AG09319 (cell line): ENCODE measurements around the gene BAG3.
"Not testable (repeated sequence)": the region's sequence is repeated elsewhere in the genome, so short reads cannot be mapped to it uniquely, and the experiment has no call there.

Experiments
- DNase-seq: peaks from one replicate; pipeline ENCODE4 v3.0.0-alpha.2; 2010; ENCODE audit warnings: low read depth; ENCODE audit errors: extremely low read depth
- TF ChIP-seq, protein P1 (sequence below): IDR thresholded peaks from 2 replicates; pipeline ENCODE4 v1.5.1; 2011; ENCODE audit warnings: low read depth, mild to moderate bottlenecking, inconsistent platforms, low read length, moderate library complexity

The BAG3 gene

DNA sequence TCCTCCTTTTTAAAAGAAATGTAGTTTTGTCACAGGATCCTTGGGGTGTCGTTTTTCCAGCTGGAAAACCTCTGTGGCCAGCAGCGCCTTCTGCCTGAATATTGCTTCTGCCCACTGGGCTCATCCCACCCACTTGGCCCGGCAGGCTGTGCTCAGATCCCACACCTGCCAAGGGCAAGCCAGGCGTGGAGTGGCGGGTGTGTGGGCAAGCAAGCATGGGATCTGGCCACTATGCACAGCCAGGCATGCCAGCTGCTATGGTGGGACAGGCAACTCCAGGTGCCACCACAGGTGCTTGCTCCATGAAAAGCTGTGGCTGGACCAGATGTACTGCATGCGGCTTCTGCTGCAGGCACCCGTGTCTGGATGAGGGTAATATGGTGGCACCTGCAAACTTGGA, 43.4 kb downstream of the BAG3 start:
- TF ChIP-seq, protein P1, sequence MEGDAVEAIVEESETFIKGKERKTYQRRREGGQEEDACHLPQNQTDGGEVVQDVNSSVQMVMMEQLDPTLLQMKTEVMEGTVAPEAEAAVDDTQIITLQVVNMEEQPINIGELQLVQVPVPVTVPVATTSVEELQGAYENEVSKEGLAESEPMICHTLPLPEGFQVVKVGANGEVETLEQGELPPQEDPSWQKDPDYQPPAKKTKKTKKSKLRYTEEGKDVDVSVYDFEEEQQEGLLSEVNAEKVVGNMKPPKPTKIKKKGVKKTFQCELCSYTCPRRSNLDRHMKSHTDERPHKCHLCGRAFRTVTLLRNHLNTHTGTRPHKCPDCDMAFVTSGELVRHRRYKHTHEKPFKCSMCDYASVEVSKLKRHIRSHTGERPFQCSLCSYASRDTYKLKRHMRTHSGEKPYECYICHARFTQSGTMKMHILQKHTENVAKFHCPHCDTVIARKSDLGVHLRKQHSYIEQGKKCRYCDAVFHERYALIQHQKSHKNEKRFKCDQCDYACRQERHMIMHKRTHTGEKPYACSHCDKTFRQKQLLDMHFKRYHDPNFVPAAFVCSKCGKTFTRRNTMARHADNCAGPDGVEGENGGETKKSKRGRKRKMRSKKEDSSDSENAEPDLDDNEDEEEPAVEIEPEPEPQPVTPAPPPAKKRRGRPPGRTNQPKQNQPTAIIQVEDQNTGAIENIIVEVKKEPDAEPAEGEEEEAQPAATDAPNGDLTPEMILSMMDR, result no peak
- DNase-seq, result no peak

DNA sequence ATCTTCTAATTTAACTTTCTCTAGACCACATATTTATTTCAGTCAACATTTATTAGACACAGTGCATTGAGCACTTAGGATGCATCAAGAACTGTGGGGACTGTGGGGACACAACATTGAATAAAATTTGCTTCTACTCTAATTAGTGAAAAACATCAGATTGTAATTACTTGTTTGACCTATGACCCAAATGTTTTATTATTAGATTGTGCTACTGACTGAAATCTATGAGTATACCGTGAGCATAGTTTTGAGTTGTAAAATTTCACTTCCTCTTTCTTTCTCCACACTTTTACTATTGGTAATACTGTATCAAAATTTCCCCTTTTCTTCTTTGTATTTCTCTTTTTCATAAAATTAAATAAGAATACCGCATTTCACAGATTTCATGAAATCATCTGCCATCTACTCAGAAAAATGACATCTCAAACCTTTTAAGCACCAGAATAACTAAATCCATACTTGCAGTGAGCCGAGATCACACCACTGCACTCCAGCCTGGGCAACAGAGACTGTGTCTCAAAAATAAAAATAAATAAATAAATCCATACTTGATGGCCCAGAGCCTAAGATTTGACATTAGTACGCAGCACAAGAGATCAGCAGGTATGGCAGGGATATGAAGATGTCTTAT, 49.3 kb downstream of the BAG3 start:
- DNase-seq, result no peak
- TF ChIP-seq, protein P1, result no peak

DNA sequence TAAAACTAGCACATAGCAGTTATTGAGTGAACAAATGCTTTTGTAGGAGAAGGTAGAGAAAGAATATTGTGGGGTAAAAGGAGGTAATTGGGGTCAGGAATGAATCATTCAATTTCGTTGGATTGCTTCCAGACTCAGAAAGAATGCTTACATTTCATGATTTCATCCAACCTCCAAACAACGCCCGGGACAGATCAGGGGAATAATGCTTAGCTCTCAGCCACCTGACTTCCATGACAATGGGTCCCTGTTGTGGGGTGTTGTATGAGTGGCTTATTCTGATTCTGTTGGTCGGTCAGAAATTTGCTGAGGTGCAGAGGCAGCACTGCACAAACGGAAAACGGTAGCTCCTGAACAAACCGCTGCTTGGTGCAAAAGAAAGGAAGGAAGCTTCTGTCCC, 50.7 kb downstream of the BAG3 start:
- no peak for DNase-seq

DNA sequence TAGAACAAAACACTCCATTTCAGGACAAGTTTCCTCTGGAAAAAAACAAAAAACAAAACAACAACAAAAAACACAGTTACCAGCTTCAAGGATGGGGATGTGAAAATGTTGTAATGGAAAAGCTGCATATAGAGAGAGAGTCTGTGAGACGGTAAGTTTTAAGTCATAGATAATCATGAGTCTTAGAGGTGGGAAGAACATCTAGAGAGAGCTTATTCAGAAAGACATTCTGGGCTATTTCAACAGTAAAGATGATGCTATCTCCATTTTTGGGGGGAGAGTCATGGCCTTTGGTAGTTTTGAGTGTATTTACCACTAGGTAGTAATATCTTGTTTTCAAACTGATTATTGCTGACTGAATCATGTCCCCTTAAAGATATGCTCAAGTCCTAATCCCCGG, 51.4 kb downstream of the BAG3 start:
- TF ChIP-seq, protein P1, result no peak
- DNase-seq, result no peak

More for the DNA sequence above, 50.7 kb downstream of the BAG3 start:
- TF ChIP-seq, protein P1, result no peak

DNA sequence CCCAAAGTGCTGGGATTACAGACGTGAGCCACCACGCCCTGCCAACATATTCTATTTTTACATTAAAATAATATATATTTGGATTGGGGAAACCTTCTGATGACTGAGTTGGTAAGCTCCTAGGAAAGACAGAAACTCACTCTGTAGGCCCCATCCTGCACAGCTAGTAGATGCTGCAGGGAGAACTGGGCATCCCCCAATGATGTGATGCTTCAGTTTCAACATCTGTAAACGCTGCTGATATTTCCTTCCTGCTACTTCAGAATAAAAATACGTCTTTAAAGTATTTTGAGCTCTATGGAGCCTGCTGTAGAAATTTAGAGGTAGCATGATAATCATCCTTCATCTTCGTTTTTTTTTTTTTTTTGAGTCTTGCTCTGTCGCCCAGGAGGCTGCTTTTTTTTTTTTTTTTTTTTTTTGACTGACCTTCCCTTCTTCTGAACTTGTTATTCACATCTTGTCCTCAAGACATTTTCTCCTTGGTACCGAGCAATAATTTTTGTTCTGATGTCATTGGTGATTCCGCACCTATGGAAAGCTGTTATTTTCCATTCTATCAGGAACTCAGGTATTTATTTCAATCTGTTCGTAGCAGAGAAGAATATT, 52.8 kb downstream of the BAG3 start:
- TF ChIP-seq, protein P1, result no peak
- no peak for DNase-seq

DNA sequence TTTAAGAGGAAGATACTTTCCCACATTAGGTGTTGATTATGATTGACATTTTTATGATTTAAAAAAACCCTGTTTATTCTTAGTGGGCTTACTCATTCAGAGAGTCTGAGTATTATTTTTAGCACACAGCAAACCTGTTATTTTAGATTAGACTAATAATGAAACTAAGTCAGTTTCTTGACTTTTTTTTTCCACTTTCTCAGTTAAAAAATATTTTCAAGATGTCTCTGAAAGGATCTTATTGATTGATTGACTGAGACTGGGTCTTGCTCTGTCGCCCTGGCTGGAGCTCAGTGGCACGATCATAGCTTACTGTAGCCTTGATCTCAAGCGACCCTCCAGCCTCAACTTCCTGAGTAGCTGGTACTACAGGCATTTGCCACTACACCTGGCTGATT, 54.3 kb downstream of the BAG3 start:
- TF ChIP-seq, protein P1, result no peak
- DNase-seq, result no peak

DNA sequence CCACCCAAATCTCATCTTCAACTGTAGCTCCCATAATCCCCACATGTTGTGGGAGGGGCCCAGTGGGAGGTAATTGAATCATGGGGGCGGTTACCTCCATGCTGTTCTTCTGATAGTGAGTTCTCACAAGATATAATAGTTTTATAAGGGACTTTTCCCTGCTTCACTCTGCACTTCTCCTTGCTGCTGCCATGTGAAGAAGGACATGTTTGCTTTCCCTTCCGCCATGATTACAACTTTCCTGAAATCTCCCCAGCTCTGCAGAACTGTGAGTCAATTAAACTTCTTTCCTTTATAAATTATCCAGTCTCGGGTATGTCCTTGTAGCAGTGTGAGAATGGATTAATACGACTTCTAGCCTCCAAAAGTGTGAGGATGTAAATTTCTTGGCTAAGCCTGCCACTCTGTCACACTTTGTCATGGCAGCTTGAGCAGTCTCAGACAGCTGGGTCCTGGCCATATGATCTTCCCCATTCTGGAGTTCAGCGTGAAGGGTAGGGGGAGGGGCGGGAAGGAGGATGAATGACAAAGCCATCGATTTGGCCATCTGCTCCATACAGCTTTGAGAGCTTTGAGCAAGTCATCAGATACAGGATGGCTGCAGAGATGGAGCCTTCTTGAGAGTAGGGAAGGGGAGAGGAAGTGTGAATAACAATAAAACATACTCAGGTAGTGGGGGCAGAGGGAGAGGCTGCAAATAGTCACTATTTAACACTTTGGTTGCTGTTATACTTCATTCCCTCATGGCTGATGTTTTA, 55.5 kb downstream of the BAG3 start:
- no peak for DNase-seq
- TF ChIP-seq, protein P1, result no peak

DNA sequence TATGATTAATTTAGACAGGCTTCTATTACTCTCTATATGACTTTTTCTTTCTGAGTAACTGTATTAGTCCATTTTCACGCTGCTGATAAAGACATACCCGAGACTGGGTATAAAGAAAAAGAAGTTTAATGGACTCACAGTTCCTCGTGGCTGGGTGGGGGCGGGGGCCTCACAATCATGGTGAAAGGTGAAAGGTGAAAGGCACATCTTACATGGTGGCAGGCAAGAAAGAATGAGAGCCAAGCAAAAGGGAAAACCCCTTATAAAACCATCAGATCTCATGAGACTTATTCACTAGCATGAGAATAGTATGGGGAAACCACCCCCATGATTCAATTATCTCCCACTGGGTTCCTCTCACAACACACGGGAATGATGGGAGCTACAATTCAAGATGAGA, 56.2 kb downstream of the BAG3 start:
- DNase-seq, result not testable (repeated sequence)

DNA sequence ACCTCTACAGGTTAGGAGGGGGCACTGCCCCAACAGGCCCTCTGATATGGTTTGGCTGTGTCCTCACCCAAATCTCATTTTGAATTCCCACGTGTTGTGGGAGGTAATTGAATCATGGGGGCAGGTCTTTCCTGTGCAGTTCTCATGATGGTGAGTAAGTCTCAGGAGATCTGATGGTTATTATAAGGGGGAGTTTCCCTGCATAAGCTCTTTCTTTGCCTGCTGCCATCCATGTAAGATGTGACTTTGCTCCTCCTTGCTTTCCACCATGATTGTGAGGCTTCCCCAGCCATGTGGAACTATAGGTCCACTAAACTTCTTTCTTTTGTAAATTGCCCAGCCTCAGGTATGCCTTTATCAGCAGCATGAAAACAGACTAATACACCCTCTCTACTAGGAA, 59.8 kb downstream of the BAG3 start:
- DNase-seq, result not testable (repeated sequence)
